Measurements from ENCODE around the gene GLI3. TPM values are rescaled to one million over a fixed set of nuclear protein-coding genes. Genes with fewer than 3 reads are reported as not detected.

The GLI3 gene
- total and polyA plus RNA-seq, 2 of the 4 experiments (the other 2 are of a cell fraction), result 1.3 to 3.9 TPM

GRCh38 chr7:41918597-41918996 lies 318.4 kb downstream of the GLI3 start:
- peak overlapping the region; percentile 74 for H2BK5ac ChIP-seq (ENCODE audit: low read depth, low read length, poor library complexity, severe bottlenecking)
- H2BK15ac ChIP-seq (ENCODE audit: low read depth, low read length), result peak overlapping the region; percentile 93
- H4K5ac ChIP-seq (ENCODE audit: low read depth, low read length), result peak overlapping the region; percentile 72
- CTCF ChIA-PET, result no interaction called here
- peak overlapping the region; percentile 99 for H2BK120ac ChIP-seq (ENCODE audit: low read depth, low read length)
- ATAC-seq (ENCODE audit: low read depth) (no peak), DNase-seq (peak; percentile 98)
- peak overlapping the region; percentile 68 for H3K18ac ChIP-seq (ENCODE audit: low read depth, low read length)
- H3K4me2 ChIP-seq (ENCODE audit: low read depth, low read length), result peak overlapping the region; percentile 35; the same call in 1 of the 2 replicates
- H3K4me3 ChIP-seq (ENCODE audit: insufficient read depth, low read depth, low read length), result no peak overlapping the region
- H3K4ac ChIP-seq (ENCODE audit: low read depth, low read length), result peak overlapping the region; percentile 98
- peak overlapping the region; percentile 93 for H4K91ac ChIP-seq (ENCODE audit: insufficient read depth, low read depth, low read length)
- H3K56ac ChIP-seq (ENCODE audit: extremely low read depth, insufficient read depth, low read length), result peak overlapping the region; percentile 40
- intact Hi-C loops (cut with micrococcal nuclease), result no loop called here
- peaks cover 17% of the 10 kb centered on the region for H3K9me1 ChIP-seq (ENCODE audit: insufficient read depth, low read length)
- WGBS, 2 experiments (ENCODE audit: extremely low coverage in 2 of 2, insufficient read length in 1 of 2), result no CpG with 5 or more reads among the region's 5 CpGs
- H2AFZ ChIP-seq (replicated peaks; ENCODE audit: low read length, poor library complexity), result peak overlapping the region; percentile 33
- H3K9ac ChIP-seq (ENCODE audit: low read depth, low read length), result no peak overlapping the region; the same call in 1 of the 2 replicates
- no peaks in the 10 kb centered on the region for H3K36me3 ChIP-seq (ENCODE audit: control insufficient read depth, insufficient read depth, low read length)
- no peaks in the 10 kb centered on the region for H4K20me1 ChIP-seq (ENCODE audit: insufficient read depth, low read length)
- TF ChIP-seq, protein P1, sequence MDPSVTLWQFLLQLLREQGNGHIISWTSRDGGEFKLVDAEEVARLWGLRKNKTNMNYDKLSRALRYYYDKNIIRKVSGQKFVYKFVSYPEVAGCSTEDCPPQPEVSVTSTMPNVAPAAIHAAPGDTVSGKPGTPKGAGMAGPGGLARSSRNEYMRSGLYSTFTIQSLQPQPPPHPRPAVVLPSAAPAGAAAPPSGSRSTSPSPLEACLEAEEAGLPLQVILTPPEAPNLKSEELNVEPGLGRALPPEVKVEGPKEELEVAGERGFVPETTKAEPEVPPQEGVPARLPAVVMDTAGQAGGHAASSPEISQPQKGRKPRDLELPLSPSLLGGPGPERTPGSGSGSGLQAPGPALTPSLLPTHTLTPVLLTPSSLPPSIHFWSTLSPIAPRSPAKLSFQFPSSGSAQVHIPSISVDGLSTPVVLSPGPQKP (IDR thresholded peaks at IDR 0.05; ENCODE audit: borderline replicate concordance, low read depth, low read length), result no peak
- TF ChIP-seq RCOR1 (IDR thresholded peaks at IDR 0.05; ENCODE audit: insufficient replicate concordance, low read length) (no peak), BHLHE40 (IDR thresholded peaks at IDR 0.05; ENCODE audit: low read depth, low read length) (peak; percentile 73), MXI1 (IDR thresholded peaks at IDR 0.05; ENCODE audit: borderline replicate concordance, low read depth, low read length) (no peak), MAFK (IDR thresholded peaks at IDR 0.05; ENCODE audit: low read depth, low read length) (peak; percentile 50; the same call in 1 of the 2 replicates), FOS (IDR thresholded peaks at IDR 0.05; ENCODE audit: low read depth, low read length) (peak; percentile 84), CEBPB (IDR thresholded peaks at IDR 0.05; ENCODE audit: low read depth, low read length) (peak; percentile 30; the same call in 1 of the 2 replicates)
- TF ChIP-seq, protein P2, sequence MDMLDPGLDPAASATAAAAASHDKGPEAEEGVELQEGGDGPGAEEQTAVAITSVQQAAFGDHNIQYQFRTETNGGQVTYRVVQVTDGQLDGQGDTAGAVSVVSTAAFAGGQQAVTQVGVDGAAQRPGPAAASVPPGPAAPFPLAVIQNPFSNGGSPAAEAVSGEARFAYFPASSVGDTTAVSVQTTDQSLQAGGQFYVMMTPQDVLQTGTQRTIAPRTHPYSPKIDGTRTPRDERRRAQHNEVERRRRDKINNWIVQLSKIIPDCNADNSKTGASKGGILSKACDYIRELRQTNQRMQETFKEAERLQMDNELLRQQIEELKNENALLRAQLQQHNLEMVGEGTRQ (IDR thresholded peaks at IDR 0.05; ENCODE audit: low read depth, low read length), result peak; percentile 84
- no peaks in the 10 kb centered on the region for H3K27me3 ChIP-seq (ENCODE audit: control insufficient read depth, insufficient read depth, low read length)
- H2AK9ac ChIP-seq (replicated peaks; ENCODE audit: low read depth, low read length, poor library complexity), result peak overlapping the region; percentile 83
- H2AK5ac ChIP-seq (ENCODE audit: low read depth, low read length), result peak overlapping the region; percentile 94
- no peaks in the 10 kb centered on the region for H3K9me3 ChIP-seq (ENCODE audit: control insufficient read depth, insufficient read depth, low read length)
- POLR2A ChIA-PET (ENCODE audit: unreplicated experiment), result no interaction called here
- peak overlapping the region; percentile 36 for H3K27ac ChIP-seq (ENCODE audit: insufficient read depth, low read length)
- no TSS peak for BruUV-seq (replicated peaks)
- H3K79me1 ChIP-seq (ENCODE audit: low read depth in 1 of 2, low read length in 2 of 2), result peaks cover 11 to 25% of the 10 kb centered on the region in 2 experiments; a peak in 2 of 4 replicates
- dilution Hi-C loops (cut with HindIII; ENCODE audit: low sequenced_read_pairs, unreplicated experiment), result no loop called here
- in situ Hi-C loops (cut with MboI; ENCODE audit: low sequenced_read_pairs), result no loop called here
- H3K4me1 ChIP-seq (ENCODE audit: control insufficient read depth, insufficient read depth, low read length), result peaks cover 20% of the 10 kb centered on the region
- H3K14ac ChIP-seq (replicated peaks; ENCODE audit: low read depth, low read length), result peak overlapping the region; percentile 91
- peak overlapping the region; percentile 74 to 81 for H4K8ac ChIP-seq (ENCODE audit: low read depth in 2 of 2, low read length in 2 of 2)
- H2BK20ac ChIP-seq (ENCODE audit: low read depth, low read length), result peak overlapping the region; percentile 94
- H3K23ac ChIP-seq (ENCODE audit: low read depth, low read length), result peak overlapping the region; percentile 85

Measured in IMR-90 (cell line).